ENCODE measurements around the gene CLDN7. TPM values are rescaled to one million over a fixed set of nuclear protein-coding genes. Genes with fewer than 3 reads are reported as not detected.
A peak's percentile ranks its signal among the peaks of the same experiment; 100 is the strongest.

CLDN7 gene
- total and polyA plus RNA-seq, 3 experiments from 2014 or later: 0.63 to 2.1 (median 1.1) TPM

GRCh38 chr17:7304179-7304578 is 41.9 kb upstream of the CLDN7 start:
- DNase-seq: no peak
- Histone ChIP-seq H3K4me1 (ENCODE audit: insufficient read depth, low read length) (peaks cover 6% of the 10 kb centered on the region), H3K27me3 (ENCODE audit: insufficient read depth, low read length, poor library complexity, severe bottlenecking) (no peaks in the 10 kb centered on the region), H3K36me3 (ENCODE audit: insufficient read depth, low read length) (no peaks in the 10 kb centered on the region), H3K27ac (ENCODE audit: low read depth, low read length) (no peak overlapping the region), H3K4me3 (ENCODE audit: low read length) (no peak overlapping the region), H3K9me3 (ENCODE audit: low read length) (no peaks in the 10 kb centered on the region)
- CTCF ChIA-PET: interaction anchor here (1.6 to 2.6 kb wide), 3 partner anchors 8 to 383 kb away, joined by 3 to 17 read pairs (median 5); partner anchors contain the start of gene SLC2A4
- Mint-ChIP-seq H3K27me3 (peaks cover 0 to 5% of the 10 kb centered on the region in 2 donors), H3K4me3 (peak overlapping the region in 2 of 7 donors; percentile 6 to 24), H3K9me3 (peaks cover 0 to 1% (median 0%) of the 10 kb centered on the region in 5 donors), H3K4me1 (peaks cover 12% of the 10 kb centered on the region in 3 donors), H3K36me3 (peaks cover 0 to 18% (median 0%) of the 10 kb centered on the region in 3 donors), H3K27ac (peak overlapping the region in 1 of 8 donors; percentile 45)
- POLR2A ChIA-PET: interaction anchor here (1.1 kb wide), 1 partner anchor 23 kb away, joined by 3 read pairs; no protein-coding TSS in a partner anchor

GRCh38 chr17:7296189-7296861 is 34.0 kb upstream of the CLDN7 start:
- Histone ChIP-seq H3K4me1 (ENCODE audit: insufficient read depth, low read length) (peaks cover 24% of the 10 kb centered on the region), H3K36me3 (ENCODE audit: insufficient read depth, low read length) (no peaks in the 10 kb centered on the region), H3K27me3 (ENCODE audit: insufficient read depth, low read length, poor library complexity, severe bottlenecking) (peaks cover 7% of the 10 kb centered on the region), H3K4me3 (ENCODE audit: low read length) (no peak overlapping the region), H3K27ac (ENCODE audit: low read depth, low read length) (no peak overlapping the region), H3K9me3 (ENCODE audit: low read length) (no peaks in the 10 kb centered on the region)
- POLR2A ChIA-PET: interaction anchor here (0.6 to 2.1 kb wide), 8 partner anchors 9 to 160 kb away, joined by 3 to 9 read pairs (median 4); partner anchors contain the start of genes ACAP1 and SLC2A4
- DNase-seq: peak in 4 of 5 donors; percentile 56 to 68 (median 60)
- CTCF ChIA-PET: interaction anchor here (0.7 to 4.8 kb wide), 32 partner anchors 9 to 265 kb away, joined by 3 to 87 read pairs (median 5); partner anchors contain the start of genes ACADVL, ACAP1, DLG4 and GABARAP
- no peaks in the 10 kb centered on the region for H3K36me3 Mint-ChIP-seq
- no peak overlapping the region for H3K27ac Mint-ChIP-seq
- H3K27me3 Mint-ChIP-seq: peaks cover 20 to 23% of the 10 kb centered on the region in 2 donors
- H3K4me3 Mint-ChIP-seq: peak overlapping the region in 4 of 7 donors; percentile 19 to 48 (median 46)
- peaks cover 0 to 2% (median 0%) of the 10 kb centered on the region in 5 donors for H3K9me3 Mint-ChIP-seq
- peaks cover 14 to 27% (median 22%) of the 10 kb centered on the region in 3 donors for H3K4me1 Mint-ChIP-seq

GRCh38 chr17:7295230-7296180 is 33.2 kb upstream of the CLDN7 start:
- Mint-ChIP-seq H3K4me3 (peak overlapping the region; percentile 74 to 87 (median 79)), H3K36me3 (no peaks in the 10 kb centered on the region), H3K27me3 (peaks cover 21 to 23% of the 10 kb centered on the region in 2 donors), H3K4me1 (peaks cover 14 to 27% (median 22%) of the 10 kb centered on the region in 3 donors), H3K27ac (peak overlapping the region in 6 of 8 donors; percentile 23 to 80 (median 48)), H3K9me3 (peaks cover 0 to 2% (median 0%) of the 10 kb centered on the region in 5 donors)
- Histone ChIP-seq H3K9me3 (ENCODE audit: low read length) (no peaks in the 10 kb centered on the region), H3K27me3 (ENCODE audit: insufficient read depth, low read length, poor library complexity, severe bottlenecking) (peaks cover 7% of the 10 kb centered on the region), H3K27ac (ENCODE audit: low read depth, low read length) (no peak overlapping the region), H3K4me3 (ENCODE audit: low read length) (peak overlapping the region; percentile 32), H3K36me3 (ENCODE audit: insufficient read depth, low read length) (no peaks in the 10 kb centered on the region), H3K4me1 (ENCODE audit: insufficient read depth, low read length) (peaks cover 24% of the 10 kb centered on the region)
- CTCF ChIA-PET: interaction anchor here (1.0 to 4.8 kb wide), 27 partner anchors 10 to 265 kb away, joined by 3 to 87 read pairs (median 6); partner anchors contain the start of genes ACADVL, ACAP1, DLG4 and GABARAP
- POLR2A ChIA-PET: interaction anchor here (0.6 to 2.1 kb wide), 5 partner anchors 10 to 159 kb away, joined by 3 to 9 read pairs (median 6); partner anchors contain the start of genes ACAP1 and SLC2A4
- DNase-seq: no peak

DNA sequence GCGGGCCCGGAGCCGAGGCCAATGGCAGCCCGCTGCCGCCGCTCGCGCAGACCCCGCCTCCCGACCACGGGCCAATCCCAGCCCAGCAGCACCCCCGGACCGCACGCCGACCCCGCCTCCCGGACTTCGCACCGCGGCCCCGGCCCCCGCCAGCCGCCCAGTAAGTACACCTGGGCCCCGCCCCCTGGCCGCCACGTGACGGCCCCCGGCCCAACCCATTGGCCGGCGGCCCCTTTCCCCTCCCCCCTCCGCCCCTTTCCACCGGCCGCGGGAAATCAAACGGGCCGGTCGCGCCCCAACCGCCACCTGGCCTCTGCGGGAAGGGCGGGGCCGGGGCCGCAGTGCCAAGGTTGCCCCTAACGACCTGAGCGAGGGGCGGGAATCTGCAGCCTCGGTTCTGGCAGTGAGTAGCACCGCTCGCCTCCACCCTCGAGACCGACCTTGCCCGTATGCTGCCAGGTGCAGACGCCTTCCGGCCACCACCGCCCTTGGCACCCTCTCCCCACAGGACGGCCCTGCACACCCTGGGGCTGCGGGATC is 32.4 kb upstream of the CLDN7 start, which contains the start of gene YBX2:
YBX2 (minus strand) TSS at position 26 of the 540 bp plus-strand sequence. CDS start 139 bp downstream, outside the sequence.
- ChIA-PET CTCF (no interaction called here), POLR2A (no interaction called here)
- Mint-ChIP-seq H3K27me3 (peaks cover 25 to 26% of the 10 kb centered on the region in 2 donors), H3K4me3 (peak within 1 kb of the TSS; percentile 74 to 87 (median 79)), H3K36me3 (no peaks in the 10 kb centered on the region), H3K9me3 (peaks cover 0 to 2% (median 0%) of the 10 kb centered on the region in 5 donors), H3K27ac (peak within 1 kb of the TSS in 6 of 8 donors; percentile 23 to 80 (median 48)), H3K4me1 (peaks cover 14 to 27% (median 22%) of the 10 kb centered on the region in 3 donors)
- H3K4me3 ChIP-seq (ENCODE audit: low read length): peak within 1 kb of the TSS; percentile 32
- H3K27ac ChIP-seq (ENCODE audit: low read depth, low read length): no peak within 1 kb of the TSS
- H3K27me3 ChIP-seq (ENCODE audit: insufficient read depth, low read length, poor library complexity, severe bottlenecking): peaks cover 7% of the 10 kb centered on the region
- no peaks in the 10 kb centered on the region for H3K9me3 ChIP-seq (ENCODE audit: low read length)
- peak; percentile 62 to 79 (median 66) for DNase-seq
- H3K36me3 ChIP-seq (ENCODE audit: insufficient read depth, low read length): no peaks in the 10 kb centered on the region
- H3K4me1 ChIP-seq (ENCODE audit: insufficient read depth, low read length): peaks cover 24% of the 10 kb centered on the region

DNA sequence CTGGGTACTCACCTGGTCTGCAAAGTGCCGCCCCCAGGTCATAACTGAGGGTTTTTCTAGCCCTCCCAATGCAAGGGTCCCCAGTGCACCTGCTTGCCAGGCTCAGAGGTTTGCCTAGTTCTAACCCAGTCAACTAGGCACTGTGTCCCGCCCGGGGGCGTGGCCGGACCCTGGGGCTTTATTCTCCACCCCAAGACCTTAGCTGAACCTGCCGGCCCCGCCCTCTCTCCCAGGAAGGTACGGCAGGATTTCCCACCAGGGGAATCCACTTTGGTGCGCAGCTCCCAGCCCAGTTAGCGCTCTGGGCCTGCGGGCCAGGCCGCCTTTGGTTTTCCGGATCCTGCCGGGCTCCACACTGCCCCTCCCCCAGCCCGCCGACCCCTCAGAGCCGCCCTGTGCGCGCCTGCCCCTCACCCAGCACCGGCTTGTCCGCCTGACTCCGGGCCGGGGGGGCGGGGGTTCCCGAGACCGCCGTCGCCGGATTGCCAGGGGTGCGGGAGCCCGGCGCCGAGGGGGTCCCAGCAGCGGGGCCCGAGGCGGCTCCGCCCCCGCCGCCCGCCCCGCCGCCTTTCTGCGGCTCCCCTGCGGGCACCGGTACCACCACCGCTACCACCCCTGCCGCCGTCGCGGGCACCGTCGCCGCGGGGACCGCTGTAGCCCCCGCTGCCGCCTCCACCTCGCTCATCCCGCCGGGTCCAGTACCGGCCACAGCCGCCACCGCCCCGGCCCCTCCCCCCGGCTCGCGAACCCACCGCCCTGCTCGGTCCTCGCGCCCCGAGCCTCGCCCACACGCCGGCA is 31.7 kb upstream of the CLDN7 start:
- no peaks in the 10 kb centered on the region for H3K36me3 Mint-ChIP-seq
- H3K27ac Mint-ChIP-seq: peak overlapping the region in 1 of 8 donors; percentile 35
- H3K4me3 Mint-ChIP-seq: peak overlapping the region in 6 of 7 donors; percentile 35 to 72 (median 50)
- POLR2A ChIA-PET: interaction anchor here (0.9 kb wide), 1 partner anchor 11 kb away, joined by 4 read pairs; no protein-coding TSS in a partner anchor
- H3K9me3 ChIP-seq (ENCODE audit: low read length): no peaks in the 10 kb centered on the region
- peaks cover 0 to 2% (median 0%) of the 10 kb centered on the region in 5 donors for H3K9me3 Mint-ChIP-seq
- H3K36me3 ChIP-seq (ENCODE audit: insufficient read depth, low read length): no peaks in the 10 kb centered on the region
- peak overlapping the region; percentile 15 for H3K4me3 ChIP-seq (ENCODE audit: low read length)
- peaks cover 14 to 27% (median 22%) of the 10 kb centered on the region in 3 donors for H3K4me1 Mint-ChIP-seq
- no peak overlapping the region for H3K27ac ChIP-seq (ENCODE audit: low read depth, low read length)
- peaks cover 7% of the 10 kb centered on the region for H3K27me3 ChIP-seq (ENCODE audit: insufficient read depth, low read length, poor library complexity, severe bottlenecking)
- peaks cover 25 to 26% of the 10 kb centered on the region in 2 donors for H3K27me3 Mint-ChIP-seq
- peak in 2 of 5 donors; percentile 13 to 36 for DNase-seq
- H3K4me1 ChIP-seq (ENCODE audit: insufficient read depth, low read length): peaks cover 24% of the 10 kb centered on the region
- CTCF ChIA-PET: interaction anchor here (2.5 kb wide), 1 partner anchor 12 kb away, joined by 10 read pairs; the partner anchor contains the start of gene SLC2A4

- H3K27me3 ChIP-seq (ENCODE audit: insufficient read depth, low read length, poor library complexity, severe bottlenecking): peaks cover 7% of the 10 kb centered on the region
These were observed 30.9 kb upstream of the CLDN7 start for GRCh38 chr17:7293159-7293558.

More at GRCh38 chr17:7293159-7293558, 30.9 kb upstream of the CLDN7 start:
- H3K9me3 ChIP-seq (ENCODE audit: low read length): no peaks in the 10 kb centered on the region
- CTCF ChIA-PET: interaction anchor here (2.5 kb wide), 1 partner anchor 11 kb away, joined by 10 read pairs; the partner anchor contains the start of gene SLC2A4
- no peak overlapping the region for H3K27ac ChIP-seq (ENCODE audit: low read depth, low read length)
- peaks cover 14 to 27% (median 22%) of the 10 kb centered on the region in 3 donors for H3K4me1 Mint-ChIP-seq
- H3K4me3 ChIP-seq (ENCODE audit: low read length): no peak overlapping the region
- DNase-seq: no peak
- POLR2A ChIA-PET: interaction anchor here (0.9 kb wide), 1 partner anchor 10 kb away, joined by 4 read pairs; no protein-coding TSS in a partner anchor
- H3K27me3 Mint-ChIP-seq: peaks cover 26 to 29% of the 10 kb centered on the region in 2 donors
- peaks cover 24% of the 10 kb centered on the region for H3K4me1 ChIP-seq (ENCODE audit: insufficient read depth, low read length)
- H3K27ac Mint-ChIP-seq: peak overlapping the region in 2 of 8 donors; percentile 9 to 35
- H3K4me3 Mint-ChIP-seq: peak overlapping the region in 6 of 7 donors; percentile 19 to 68 (median 58)
- peaks cover 0 to 2% (median 0%) of the 10 kb centered on the region in 5 donors for H3K9me3 Mint-ChIP-seq
- no peaks in the 10 kb centered on the region for H3K36me3 Mint-ChIP-seq
- no peaks in the 10 kb centered on the region for H3K36me3 ChIP-seq (ENCODE audit: insufficient read depth, low read length)
